Measurements from ENCODE around the gene N4BP2L2. TPM values are rescaled to one million over a fixed set of nuclear protein-coding genes. Genes with fewer than 3 reads are reported as not detected.

Gene N4BP2L2
- total and polyA plus RNA-seq, 8 donors, result 121 to 301 (median 236) TPM

- ATAC-seq (peak; percentile 55), DNase-seq (peak in 3 of 4 donors; percentile 51 to 87 (median 56))
- peaks cover 0 to 4% of the 10 kb centered on the region in 2 donors for H3K36me3 ChIP-seq
- peak overlapping the region; percentile 84 to 92 for H3K27ac ChIP-seq
- H3K4me3 ChIP-seq, result peak overlapping the region; percentile 76 to 83
- intact Hi-C loops (cut with DNase I), result no loop called here
- H3K9me3 ChIP-seq, result no peaks in the 10 kb centered on the region
- H3K27me3 ChIP-seq, result no peaks in the 10 kb centered on the region
- peaks cover 4 to 57% of the 10 kb centered on the region in 2 donors for H3K4me1 ChIP-seq
- no peak for TF ChIP-seq CTCF (IDR thresholded peaks at IDR 0.05)
Measured at GRCh38 chr13:32426990-32427851, 111.4 kb downstream of the N4BP2L2 start.

DNA sequence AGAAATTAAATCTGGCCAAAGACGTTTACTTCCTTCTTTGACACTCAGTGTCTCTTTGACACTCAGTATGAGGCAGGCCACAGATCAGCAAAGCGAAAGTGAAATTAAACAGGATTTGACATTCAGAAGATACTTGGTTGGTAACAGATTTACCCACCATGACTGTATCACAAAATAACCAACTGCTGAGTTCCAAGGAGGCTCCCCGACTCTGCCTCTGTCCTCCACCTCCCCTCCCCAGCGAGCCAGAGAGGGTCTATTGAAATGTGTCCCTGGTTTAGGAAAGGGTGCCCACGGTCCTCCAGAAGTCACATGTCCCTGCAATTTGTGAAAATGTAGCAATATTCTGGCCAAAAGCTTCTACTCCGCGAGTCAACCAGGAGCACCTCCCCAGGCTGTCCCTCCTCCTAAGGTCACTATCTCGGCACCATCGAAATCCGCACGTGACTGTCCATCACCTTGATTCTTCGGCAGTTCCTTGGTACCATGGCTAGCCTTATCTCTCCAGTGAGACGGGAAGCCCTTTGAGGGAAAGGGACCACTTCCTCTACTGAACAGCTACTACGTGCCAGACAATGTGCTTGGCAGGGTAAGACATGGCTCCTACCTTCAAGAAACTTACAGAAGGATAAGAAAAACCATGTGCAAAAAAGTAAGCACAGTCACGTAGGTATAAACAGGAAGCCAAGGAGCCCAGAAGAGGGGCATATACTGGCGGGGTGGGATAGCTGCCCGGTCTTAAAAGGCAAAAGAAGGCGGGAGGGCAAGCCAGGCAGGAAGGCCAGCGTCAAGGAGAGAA is 112.2 kb downstream of the N4BP2L2 start:
- ATAC-seq (peak; percentile 43), DNase-seq (no peak)
- Histone ChIP-seq H3K27me3 (no peaks in the 10 kb centered on the region), H3K4me3 (peak overlapping the region; percentile 76 to 83), H3K27ac (peak overlapping the region; percentile 84 to 92), H3K4me1 (peaks cover 4 to 57% of the 10 kb centered on the region in 2 donors), H3K9me3 (no peaks in the 10 kb centered on the region), H3K36me3 (no peaks in the 10 kb centered on the region)
- TF ChIP-seq CTCF (IDR thresholded peaks at IDR 0.05), result no peak
- intact Hi-C loops (cut with DNase I), result no loop called here

DNA sequence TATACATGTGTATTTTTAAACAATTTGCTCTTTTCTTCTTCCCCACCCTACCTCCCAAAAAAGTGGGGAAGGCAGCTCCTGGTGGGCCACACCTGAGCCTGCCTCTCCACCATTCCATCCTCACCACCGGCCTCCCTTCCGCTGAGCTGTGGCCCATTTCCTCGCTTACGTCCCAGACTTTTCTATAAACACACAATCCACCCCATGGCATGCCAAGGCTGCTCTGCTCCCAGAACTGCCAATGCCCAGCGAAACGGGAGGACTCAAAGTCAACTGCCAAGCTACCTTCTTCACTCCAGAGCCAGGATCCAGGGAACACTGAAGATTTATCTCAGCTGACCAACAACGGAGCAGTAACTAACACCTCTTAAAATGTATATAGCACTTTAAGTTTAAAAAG is 113.4 kb downstream of the N4BP2L2 start:
- no peak for ATAC-seq
- no peaks in the 10 kb centered on the region for H3K27me3 ChIP-seq
- H3K27ac ChIP-seq, result peak overlapping the region in 1 of 2 donors; percentile 84
- no peak for DNase-seq
- peaks cover 0 to 2% of the 10 kb centered on the region in 2 donors for H3K36me3 ChIP-seq
- no peak for TF ChIP-seq CTCF (IDR thresholded peaks at IDR 0.05)
- H3K9me3 ChIP-seq, result peaks cover 0 to 2% of the 10 kb centered on the region in 2 donors
- intact Hi-C loops (cut with DNase I), result no loop called here
- peaks cover 4 to 56% of the 10 kb centered on the region in 2 donors for H3K4me1 ChIP-seq
- H3K4me3 ChIP-seq, result no peak overlapping the region

DNA sequence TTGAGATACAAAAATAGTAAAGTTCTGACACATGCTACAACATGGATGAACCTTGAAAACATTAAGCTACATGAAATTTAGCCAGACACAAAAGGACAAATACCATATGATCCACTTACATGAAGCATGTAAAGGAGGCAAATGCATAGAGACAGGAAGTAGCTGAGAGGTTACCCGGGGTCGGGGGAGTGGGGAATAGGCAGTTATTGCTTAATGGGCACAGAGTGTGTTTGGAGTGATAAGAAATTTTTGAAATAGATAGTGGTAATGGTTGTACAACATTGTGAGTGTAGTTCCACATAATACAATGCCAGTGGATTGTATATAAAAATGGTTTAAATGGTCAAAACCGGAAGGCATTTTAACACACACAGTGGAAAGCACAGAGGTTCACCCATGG is 115.0 kb downstream of the N4BP2L2 start:
- H3K4me1 ChIP-seq, result peaks cover 0 to 40% of the 10 kb centered on the region in 2 donors
- no peak for ATAC-seq
- peaks cover 0 to 9% of the 10 kb centered on the region in 2 donors for H3K36me3 ChIP-seq
- intact Hi-C loops (cut with DNase I), result no loop called here
- peaks cover 0 to 12% of the 10 kb centered on the region in 2 donors for H3K9me3 ChIP-seq
- H3K27ac ChIP-seq, result no peak overlapping the region
- H3K4me3 ChIP-seq, result no peak overlapping the region
- no peaks in the 10 kb centered on the region for H3K27me3 ChIP-seq
- DNase-seq, result no peak
- no peak for TF ChIP-seq CTCF (IDR thresholded peaks at IDR 0.05)

DNA sequence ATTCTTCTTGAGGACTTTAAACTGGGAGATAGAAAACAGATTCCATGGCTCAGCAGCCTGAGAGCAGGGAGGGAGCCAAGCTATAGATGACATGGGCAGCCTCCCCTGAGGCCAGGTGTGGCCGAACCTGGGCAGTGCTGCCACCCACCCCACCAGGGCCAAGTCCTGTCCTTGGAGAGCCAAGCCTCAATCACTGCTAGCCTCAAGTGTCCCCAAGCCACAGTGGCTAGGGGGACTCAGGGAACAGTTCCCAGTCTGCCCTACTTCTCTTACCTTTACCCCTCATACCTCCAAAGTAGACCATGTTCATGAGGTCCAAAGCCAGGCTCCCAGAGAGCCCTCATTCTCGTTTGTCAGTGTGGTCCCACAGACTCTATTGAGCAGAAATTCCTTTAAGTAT is 118.7 kb downstream of the N4BP2L2 start:
- Histone ChIP-seq H3K4me1 (peaks cover 0 to 9% of the 10 kb centered on the region in 2 donors), H3K36me3 (peaks cover 0 to 9% of the 10 kb centered on the region in 2 donors), H3K27ac (no peak overlapping the region), H3K4me3 (no peak overlapping the region), H3K27me3 (no peaks in the 10 kb centered on the region), H3K9me3 (peaks cover 0 to 12% of the 10 kb centered on the region in 2 donors)
- DNase-seq (no peak), ATAC-seq (no peak)
- intact Hi-C loops (cut with DNase I), result no loop called here
- no peak for TF ChIP-seq CTCF (IDR thresholded peaks at IDR 0.05)
